ENCODE measurements around the gene TNPO3.

DNA sequence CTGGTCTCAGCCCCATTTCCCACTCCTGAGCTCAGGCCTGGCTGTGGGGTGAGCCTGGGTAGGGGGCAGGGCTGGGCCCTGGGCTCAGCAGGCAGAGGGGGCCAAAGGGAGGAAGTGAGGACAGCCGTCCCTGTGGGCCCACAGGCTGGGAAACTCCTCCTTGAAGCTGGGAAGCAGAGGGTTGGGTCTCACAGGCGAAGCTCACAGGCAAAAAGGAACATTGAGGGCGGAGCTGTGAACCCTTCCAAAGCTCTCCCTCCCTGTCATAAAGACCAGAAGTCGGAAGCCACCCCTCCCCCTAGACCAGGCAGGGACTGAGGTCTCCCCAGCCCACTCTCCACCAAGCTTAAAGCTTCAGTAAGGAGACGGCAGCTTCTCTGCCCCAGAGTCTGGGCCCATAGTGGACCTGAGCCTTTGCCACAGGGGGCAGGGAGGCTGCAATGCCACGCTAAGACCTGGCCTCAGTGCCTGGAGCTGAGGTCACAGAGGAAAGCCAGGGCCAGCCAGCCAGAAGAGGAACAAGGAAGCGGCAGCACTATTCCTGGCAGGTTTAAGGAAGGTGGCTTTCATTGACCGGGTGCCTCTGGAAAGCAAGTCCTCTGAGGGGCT, 143.4 kb downstream of the TNPO3 start:
- TF ChIP-seq POLR2AphosphoS5 (IDR thresholded peaks at IDR 0.05) (no peak), RAD21 (conservative IDR thresholded peaks at IDR 0.05) (no peak), EZH2 (IDR thresholded peaks at IDR 0.05; ENCODE audit: borderline replicate concordance, insufficient read depth, low read length, poor library complexity, severe bottlenecking) (no peak), SMC3 (conservative IDR thresholded peaks at IDR 0.05; ENCODE audit: poor library complexity) (no peak), REST (IDR thresholded peaks at IDR 0.05; ENCODE audit: borderline replicate concordance) (no peak), MXI1 (conservative IDR thresholded peaks at IDR 0.05; ENCODE audit: poor library complexity, severe bottlenecking) (no peak), TAF1 (IDR thresholded peaks at IDR 0.05; ENCODE audit: low read depth) (no peak), EP300 (conservative IDR thresholded peaks at IDR 0.05; ENCODE audit: poor library complexity, severe bottlenecking) (no peak)
- TF ChIP-seq, protein P1, sequence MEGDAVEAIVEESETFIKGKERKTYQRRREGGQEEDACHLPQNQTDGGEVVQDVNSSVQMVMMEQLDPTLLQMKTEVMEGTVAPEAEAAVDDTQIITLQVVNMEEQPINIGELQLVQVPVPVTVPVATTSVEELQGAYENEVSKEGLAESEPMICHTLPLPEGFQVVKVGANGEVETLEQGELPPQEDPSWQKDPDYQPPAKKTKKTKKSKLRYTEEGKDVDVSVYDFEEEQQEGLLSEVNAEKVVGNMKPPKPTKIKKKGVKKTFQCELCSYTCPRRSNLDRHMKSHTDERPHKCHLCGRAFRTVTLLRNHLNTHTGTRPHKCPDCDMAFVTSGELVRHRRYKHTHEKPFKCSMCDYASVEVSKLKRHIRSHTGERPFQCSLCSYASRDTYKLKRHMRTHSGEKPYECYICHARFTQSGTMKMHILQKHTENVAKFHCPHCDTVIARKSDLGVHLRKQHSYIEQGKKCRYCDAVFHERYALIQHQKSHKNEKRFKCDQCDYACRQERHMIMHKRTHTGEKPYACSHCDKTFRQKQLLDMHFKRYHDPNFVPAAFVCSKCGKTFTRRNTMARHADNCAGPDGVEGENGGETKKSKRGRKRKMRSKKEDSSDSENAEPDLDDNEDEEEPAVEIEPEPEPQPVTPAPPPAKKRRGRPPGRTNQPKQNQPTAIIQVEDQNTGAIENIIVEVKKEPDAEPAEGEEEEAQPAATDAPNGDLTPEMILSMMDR (IDR thresholded peaks at IDR 0.05; ENCODE audit: poor library complexity, severe bottlenecking), result no peak

All from neural cell (in vitro differentiated cells).